ENCODE measurements around the gene CLPTM1L.
"Not testable (repeated sequence)": the region's sequence is repeated elsewhere in the genome, so short reads cannot be mapped to it uniquely, and the experiment has no call there.

The CLPTM1L gene

DNA sequence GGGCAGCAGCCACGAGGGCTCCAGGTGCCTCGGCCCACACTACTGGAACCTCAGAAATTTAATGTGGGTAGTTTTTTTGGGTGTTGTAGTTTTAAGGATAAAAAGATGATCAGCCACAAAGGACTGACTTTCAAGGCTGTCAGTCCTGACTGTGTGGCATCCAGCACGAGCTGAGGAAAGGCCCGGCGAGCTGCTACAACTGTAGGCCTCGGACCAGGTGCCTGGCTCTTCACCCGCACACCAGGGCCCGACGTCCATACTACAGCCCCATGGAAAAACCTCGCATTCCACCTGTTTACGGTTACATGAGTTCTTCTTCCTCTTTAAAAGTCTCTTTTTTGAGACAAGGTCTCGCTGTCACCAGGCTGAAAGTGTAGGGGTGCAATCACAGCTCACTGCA lies 2.6 kb downstream of the CLPTM1L start:
- H3K4me2 ChIP-seq: peak overlapping the region; percentile 96; the same call in 1 of the 2 replicates
- H3K9me3 ChIP-seq: no peaks in the 10 kb centered on the region
- H3K9ac ChIP-seq: no peak overlapping the region
- peaks cover 71% of the 10 kb centered on the region for H4K20me1 ChIP-seq
- peaks cover 66% of the 10 kb centered on the region for H3K4me1 ChIP-seq
- H3K4me3 ChIP-seq: no peak overlapping the region
- no peak for TF ChIP-seq Cebpa-rat (IDR thresholded peaks at IDR 0.05)
- no peak overlapping the region for H3K27ac ChIP-seq
- peaks cover 63% of the 10 kb centered on the region for H3K36me3 ChIP-seq
- H3K27me3 ChIP-seq: no peaks in the 10 kb centered on the region

- peaks cover 75% of the 10 kb centered on the region for H4K20me1 ChIP-seq
- H3K4me2 ChIP-seq: no peak overlapping the region
- no peaks in the 10 kb centered on the region for H3K9me3 ChIP-seq
- H3K36me3 ChIP-seq: peaks cover 67% of the 10 kb centered on the region
- H3K27ac ChIP-seq: no peak overlapping the region
- TF ChIP-seq Cebpa-rat (IDR thresholded peaks at IDR 0.05): no peak
- no peak overlapping the region for H3K4me3 ChIP-seq
- no peaks in the 10 kb centered on the region for H3K27me3 ChIP-seq
- H3K9ac ChIP-seq: no peak overlapping the region
- peaks cover 66% of the 10 kb centered on the region for H3K4me1 ChIP-seq
Measured at GRCh38 chr5:1341863-1342262, 3.0 kb downstream of the CLPTM1L start.

DNA sequence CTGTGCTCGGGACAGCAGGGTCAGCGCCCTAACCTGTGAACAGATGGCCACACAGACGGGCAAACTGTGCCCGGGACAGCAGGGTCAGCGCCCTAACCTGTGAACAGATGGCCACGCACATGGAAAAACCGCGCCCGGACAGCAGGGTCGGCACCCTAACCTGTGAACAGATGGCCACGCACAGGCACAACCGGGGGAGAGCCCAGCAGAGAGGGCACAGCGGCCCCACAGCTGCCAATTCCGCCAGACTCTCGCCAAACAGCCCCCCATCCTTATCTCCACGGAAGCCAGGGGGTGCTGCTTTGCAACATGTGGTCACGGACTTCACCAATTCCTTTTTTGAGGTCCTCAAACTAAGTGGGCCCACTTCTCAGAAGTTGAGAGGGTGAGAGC lies 5.1 kb downstream of the CLPTM1L start:
- H3K4me3 ChIP-seq, H3K9ac ChIP-seq, H3K27ac ChIP-seq, H3K9me3 ChIP-seq, H3K27me3 ChIP-seq, H3K4me2 ChIP-seq: not testable (repeated sequence)
- peaks cover 95% of the 10 kb centered on the region for H4K20me1 ChIP-seq
- peaks cover 72% of the 10 kb centered on the region for H3K4me1 ChIP-seq
- H3K36me3 ChIP-seq: peaks cover 87% of the 10 kb centered on the region

DNA sequence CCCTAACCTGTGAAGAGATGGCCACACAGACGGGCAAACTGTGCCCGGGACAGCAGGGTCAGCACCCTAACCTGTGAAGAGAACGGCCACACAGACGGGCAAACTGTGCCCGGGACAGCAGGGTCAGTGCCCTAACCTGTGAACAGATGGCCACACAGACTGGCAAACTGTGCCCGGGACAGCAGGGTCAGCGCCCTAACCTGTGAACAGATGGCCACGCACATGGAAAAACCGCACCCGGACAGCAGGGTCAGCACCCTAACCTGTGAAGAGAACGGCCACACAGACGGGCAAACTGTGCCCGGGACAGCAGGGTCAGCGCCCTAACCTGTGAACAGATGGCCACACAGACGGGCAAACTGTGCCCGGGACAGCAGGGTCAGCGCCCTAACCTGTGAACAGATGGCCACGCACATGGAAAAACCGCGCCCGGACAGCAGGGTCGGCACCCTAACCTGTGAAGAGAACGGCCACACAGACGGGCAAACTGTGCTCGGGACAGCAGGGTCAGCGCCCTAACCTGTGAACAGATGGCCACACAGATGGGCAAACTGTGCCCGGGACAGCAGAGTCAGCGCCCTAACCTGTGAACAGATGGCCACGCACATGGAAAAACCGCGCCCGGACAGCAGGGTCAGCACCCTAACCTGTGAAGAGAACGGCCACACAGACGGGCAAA lies 5.6 kb downstream of the CLPTM1L start:
- peaks cover 72% of the 10 kb centered on the region for H3K4me1 ChIP-seq
- H3K9ac ChIP-seq, H3K27ac ChIP-seq, H3K4me2 ChIP-seq, H3K9me3 ChIP-seq, H3K27me3 ChIP-seq, H3K4me3 ChIP-seq: not testable (repeated sequence)
- peaks cover 93% of the 10 kb centered on the region for H3K36me3 ChIP-seq
- H4K20me1 ChIP-seq: peaks cover 99% of the 10 kb centered on the region

DNA sequence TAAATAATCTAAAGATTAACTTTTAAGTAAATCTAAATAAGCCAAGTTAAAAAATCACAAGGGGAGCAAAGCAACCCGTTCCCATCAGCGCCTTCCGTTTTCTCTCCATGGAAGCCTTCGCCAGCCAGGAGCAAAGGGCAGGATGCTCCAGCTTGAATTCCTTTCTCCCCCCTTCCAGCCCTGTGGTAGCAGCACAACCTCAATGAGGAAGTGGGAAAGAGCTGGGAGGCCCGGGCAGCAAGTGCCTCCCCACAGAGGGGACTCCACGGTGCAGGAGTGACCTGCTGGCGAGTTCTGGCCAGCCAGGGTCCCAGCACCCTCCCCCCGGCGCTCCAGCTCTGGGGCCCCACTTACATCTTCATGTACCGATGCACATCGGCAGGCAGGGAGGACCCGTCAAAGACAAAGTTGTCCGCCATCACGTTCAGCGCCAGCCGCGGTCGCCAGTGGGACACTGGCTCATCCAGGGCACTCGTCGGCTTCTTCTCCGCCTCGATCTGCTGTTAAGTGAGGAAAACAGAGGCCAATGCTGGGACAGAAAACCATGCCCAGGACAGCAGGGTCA lies 6.3 kb downstream of the CLPTM1L start:
- no peak overlapping the region for H3K4me3 ChIP-seq
- H3K4me2 ChIP-seq: no peak overlapping the region
- no peaks in the 10 kb centered on the region for H3K27me3 ChIP-seq
- H3K9ac ChIP-seq: no peak overlapping the region
- H3K4me1 ChIP-seq: peaks cover 67% of the 10 kb centered on the region
- no peak for TF ChIP-seq Cebpa-rat (IDR thresholded peaks at IDR 0.05)
- H3K27ac ChIP-seq: no peak overlapping the region
- peaks cover 99% of the 10 kb centered on the region for H3K36me3 ChIP-seq
- peaks cover 99% of the 10 kb centered on the region for H4K20me1 ChIP-seq
- H3K9me3 ChIP-seq: no peaks in the 10 kb centered on the region

DNA sequence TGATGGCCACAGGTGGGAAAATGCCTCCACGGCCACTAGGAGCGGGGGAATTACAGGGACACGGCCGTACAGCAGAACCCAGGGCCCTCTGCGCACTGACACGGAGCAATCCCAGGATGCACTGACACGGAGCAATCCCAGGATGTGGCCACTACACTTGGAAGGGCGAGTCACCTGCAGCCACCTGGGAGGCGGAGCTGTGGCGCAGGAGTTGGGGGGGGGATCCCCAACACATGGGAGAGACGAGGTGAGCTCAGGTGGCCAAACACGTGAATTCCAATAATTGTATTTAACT lies 6.8 kb downstream of the CLPTM1L start:
- TF ChIP-seq Cebpa-rat (IDR thresholded peaks at IDR 0.05): no peak
- H3K4me3 ChIP-seq: no peak overlapping the region
- peaks cover 99% of the 10 kb centered on the region for H4K20me1 ChIP-seq
- peak overlapping the region; percentile 77 for H3K4me2 ChIP-seq
- H3K36me3 ChIP-seq: peaks cover 99% of the 10 kb centered on the region
- no peak overlapping the region for H3K9ac ChIP-seq
- no peaks in the 10 kb centered on the region for H3K9me3 ChIP-seq
- no peak overlapping the region for H3K27ac ChIP-seq
- H3K4me1 ChIP-seq: peaks cover 62% of the 10 kb centered on the region
- no peaks in the 10 kb centered on the region for H3K27me3 ChIP-seq

- peaks cover 60% of the 10 kb centered on the region for H3K4me1 ChIP-seq
- no peak for TF ChIP-seq Cebpa-rat (IDR thresholded peaks at IDR 0.05)
- H3K27ac ChIP-seq: peak overlapping the region; percentile 22; the same call in 1 of the 2 replicates
- peak overlapping the region; percentile 42; the same call in 1 of the 2 replicates for H3K9ac ChIP-seq
- H4K20me1 ChIP-seq: peaks cover 99% of the 10 kb centered on the region
- H3K4me2 ChIP-seq: peak overlapping the region; percentile 77
- H3K27me3 ChIP-seq: no peaks in the 10 kb centered on the region
- no peaks in the 10 kb centered on the region for H3K9me3 ChIP-seq
- H3K4me3 ChIP-seq: no peak overlapping the region
- peaks cover 99% of the 10 kb centered on the region for H3K36me3 ChIP-seq
Measured at GRCh38 chr5:1337489-1338195, 7.3 kb downstream of the CLPTM1L start.

DNA sequence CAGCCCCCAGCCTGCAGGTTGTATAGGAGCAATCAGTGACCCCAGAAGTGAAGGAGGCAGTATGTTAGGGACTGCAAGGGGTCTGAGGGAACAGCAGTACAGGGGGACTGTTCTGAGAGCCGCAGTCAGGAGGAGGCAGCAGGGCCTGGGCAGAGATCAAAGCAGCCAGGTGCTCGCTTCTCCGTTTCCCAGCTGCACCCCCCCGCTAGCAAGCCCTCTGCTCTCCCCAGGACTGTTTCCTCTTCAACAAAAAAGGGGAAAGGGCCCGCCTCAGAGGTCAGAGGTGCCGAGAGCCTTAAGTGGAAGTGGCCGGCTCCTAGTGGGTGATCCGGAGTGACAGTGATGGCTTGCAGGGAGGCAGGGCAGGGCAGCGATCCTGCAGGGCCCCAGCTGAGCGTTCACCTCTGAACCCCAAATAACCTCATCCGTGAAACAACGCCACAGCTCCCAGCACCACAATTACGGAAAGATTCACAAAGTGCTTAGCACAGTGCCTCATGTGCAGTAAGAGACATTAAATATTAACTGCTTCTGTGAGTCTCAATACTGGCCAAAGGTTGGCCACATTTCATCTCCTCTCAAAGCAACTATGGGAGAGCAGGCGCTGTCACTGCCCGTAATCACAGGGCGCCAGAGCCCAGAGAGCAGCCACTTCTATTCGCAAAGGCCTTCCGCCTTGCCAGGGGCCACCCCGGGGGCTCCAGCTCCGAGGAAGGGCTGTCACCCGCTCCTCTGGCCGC lies 8.0 kb downstream of the CLPTM1L start:
- H3K4me3 ChIP-seq: 0 out of 2 replicates have a peak overlapping the region, but pooled peaks have one; percentile 14
- H3K4me1 ChIP-seq: peaks cover 61% of the 10 kb centered on the region
- peak overlapping the region; percentile 32; the same call in 1 of the 2 replicates for H3K27ac ChIP-seq
- peak overlapping the region; percentile 42; the same call in 1 of the 2 replicates for H3K9ac ChIP-seq
- H3K4me2 ChIP-seq: peak overlapping the region; percentile 77
- peaks cover 99% of the 10 kb centered on the region for H3K36me3 ChIP-seq
- H4K20me1 ChIP-seq: peaks cover 99% of the 10 kb centered on the region
- TF ChIP-seq Cebpa-rat (IDR thresholded peaks at IDR 0.05): no peak
- H3K9me3 ChIP-seq: no peaks in the 10 kb centered on the region
- no peaks in the 10 kb centered on the region for H3K27me3 ChIP-seq

DNA sequence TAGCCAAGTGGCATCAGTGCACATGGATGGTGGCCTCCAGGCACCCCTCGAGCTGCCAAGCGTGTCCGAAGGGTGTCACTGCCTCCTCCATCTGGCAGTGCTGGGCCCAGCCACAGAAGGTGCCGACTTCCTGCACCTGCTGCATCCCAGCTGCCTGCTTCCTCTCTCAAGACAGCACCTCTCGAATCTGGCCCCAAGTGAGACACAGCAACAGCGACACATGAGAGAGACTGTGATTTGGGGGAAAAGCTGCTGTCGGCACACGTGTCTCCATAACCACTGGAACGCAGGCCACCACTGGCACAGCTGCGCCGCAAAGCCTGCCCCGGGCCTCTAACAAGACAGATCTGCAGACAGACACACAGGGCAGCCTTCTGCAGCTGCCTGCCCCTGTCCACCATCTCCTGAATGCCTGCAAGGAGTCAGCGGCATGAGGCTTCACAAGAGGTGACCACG lies 8.8 kb downstream of the CLPTM1L start:
- TF ChIP-seq Cebpa-rat (IDR thresholded peaks at IDR 0.05): no peak
- H3K4me2 ChIP-seq: peak overlapping the region; percentile 77
- peaks cover 99% of the 10 kb centered on the region for H4K20me1 ChIP-seq
- H3K4me3 ChIP-seq: no peak overlapping the region
- H3K9ac ChIP-seq: no peak overlapping the region
- H3K9me3 ChIP-seq: no peaks in the 10 kb centered on the region
- H3K27me3 ChIP-seq: no peaks in the 10 kb centered on the region
- H3K4me1 ChIP-seq: peaks cover 61% of the 10 kb centered on the region
- H3K36me3 ChIP-seq: peaks cover 99% of the 10 kb centered on the region
- H3K27ac ChIP-seq: peak overlapping the region; percentile 50
